Measurements from ENCODE around the gene CDC42SE2.

- TF ChIP-seq SIN3A (IDR thresholded peaks at IDR 0.05; ENCODE audit: borderline replicate concordance, insufficient read depth, low read length) (no peak), POLR2AphosphoS5 (IDR thresholded peaks at IDR 0.05; ENCODE audit: low read depth, low read length) (no peak), TAF1 (IDR thresholded peaks at IDR 0.05; ENCODE audit: borderline replicate concordance, insufficient read depth, low read length) (no peak), REST (IDR thresholded peaks at IDR 0.05; ENCODE audit: insufficient read depth in 1 of 2, low read depth in 2 of 2, low read length in 2 of 2) (no peak), FOXP2 (optimal IDR thresholded peaks at IDR 0.05; ENCODE audit: borderline replicate concordance, extremely low read depth, extremely low read length, insufficient read depth) (no peak)
Observed at GRCh38 chr5:131371835-131372234, 108.0 kb downstream of the CDC42SE2 start.

Data from PFSK-1 (cell line).